ENCODE data around the gene POLR3B.
"Not testable (repeated sequence)": the region's sequence is repeated elsewhere in the genome, so short reads cannot be mapped to it uniquely, and the experiment has no call there.

Gene POLR3B

DNA sequence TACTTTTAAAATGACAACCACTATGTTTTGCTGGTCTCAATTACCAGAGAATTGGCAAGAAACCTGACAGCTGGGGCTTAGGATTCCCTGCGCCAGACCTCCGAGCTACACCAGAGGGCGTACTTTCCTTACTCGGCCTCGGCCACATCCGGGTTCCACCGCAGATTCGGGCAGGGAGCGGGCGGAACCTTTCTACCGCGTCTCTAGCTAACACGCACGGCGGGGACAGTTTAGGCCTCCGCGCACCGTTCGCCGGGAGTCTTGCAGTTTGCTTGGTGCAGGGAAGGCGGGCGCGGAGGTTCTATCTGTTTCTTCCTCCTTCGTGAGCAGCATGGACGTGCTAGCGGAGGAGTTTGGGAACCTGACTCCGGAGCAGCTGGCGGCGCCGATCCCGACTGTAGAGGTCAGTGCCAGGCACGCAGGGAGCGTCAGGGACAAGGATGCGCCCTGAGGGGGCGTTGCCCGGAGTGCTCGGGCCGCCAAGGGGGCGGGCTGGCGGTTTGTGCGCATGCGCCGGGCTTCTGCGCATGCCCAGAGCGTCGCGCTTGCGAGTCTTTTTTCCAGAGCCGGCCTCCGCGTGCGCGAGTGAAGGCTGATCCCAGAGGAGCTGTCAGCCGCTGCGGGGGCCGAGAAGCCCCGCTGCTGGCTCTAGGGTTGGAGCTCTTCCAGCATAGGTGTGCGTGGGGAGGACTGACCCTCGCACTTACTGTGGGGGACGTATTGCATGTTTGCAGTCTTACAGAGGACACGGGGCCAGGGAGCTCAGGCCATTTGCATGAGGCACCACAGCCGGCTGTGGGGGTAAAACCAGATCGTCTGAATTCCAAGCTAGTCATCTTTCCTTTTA is at the start of gene POLR3B:
POLR3B (plus strand) TSS at position 200 of the 847 bp plus-strand sequence; CDS start at position 332, 132 bp downstream.
- DNase-seq (ENCODE audit: low read depth): peak; percentile 96

- no peak for DNase-seq (ENCODE audit: low read depth)
Measured at GRCh38 chr12:106308121-106308520, 49.4 kb upstream of the POLR3B start.

DNA sequence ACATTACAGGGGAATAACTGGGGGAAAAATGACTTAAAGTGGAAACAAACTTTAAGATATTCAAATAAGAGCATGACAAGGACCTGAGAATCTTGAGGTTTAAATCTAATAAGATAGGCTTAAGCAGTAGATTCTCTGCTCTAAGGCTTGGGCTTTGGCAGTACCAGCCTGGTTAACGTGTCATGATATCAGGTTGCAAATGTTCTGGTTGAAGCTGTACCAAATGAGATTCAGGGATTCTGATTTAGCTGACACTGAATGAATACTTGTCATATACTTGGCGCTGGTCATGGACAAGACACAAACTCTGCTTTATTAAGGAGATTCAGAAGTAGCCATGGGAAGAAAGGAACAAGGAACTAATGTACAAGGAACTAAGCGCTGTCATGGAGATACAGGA is 48.9 kb upstream of the POLR3B start:
- no peak for DNase-seq (ENCODE audit: low read depth)

- peak; percentile 51 for DNase-seq (ENCODE audit: low read depth)
Measured at GRCh38 chr12:106309671-106310505, 47.7 kb upstream of the POLR3B start.

DNA sequence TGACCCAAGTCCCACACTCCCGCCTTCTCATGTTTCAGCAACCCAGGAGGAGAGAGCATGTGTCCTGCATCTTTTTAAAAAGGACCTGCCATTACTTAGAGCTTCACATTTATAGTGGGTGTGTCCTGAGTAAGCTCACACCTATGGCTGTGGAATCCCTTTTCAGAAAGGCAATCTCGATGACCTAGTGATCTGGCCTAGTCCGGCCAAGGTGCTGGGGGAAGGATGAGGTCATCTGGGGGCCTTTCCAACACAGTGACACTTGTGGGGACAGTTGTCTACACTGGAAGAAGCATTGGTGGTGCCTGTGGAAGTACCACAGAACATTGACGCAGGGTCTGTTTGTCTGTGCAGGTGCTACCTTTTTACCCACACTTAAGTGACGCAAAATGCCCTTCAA is 46.9 kb upstream of the POLR3B start:
- no peak for DNase-seq (ENCODE audit: low read depth)

GRCh38 chr12:106311139-106311538 is 46.4 kb upstream of the POLR3B start:
- no peak for DNase-seq (ENCODE audit: low read depth)

DNA sequence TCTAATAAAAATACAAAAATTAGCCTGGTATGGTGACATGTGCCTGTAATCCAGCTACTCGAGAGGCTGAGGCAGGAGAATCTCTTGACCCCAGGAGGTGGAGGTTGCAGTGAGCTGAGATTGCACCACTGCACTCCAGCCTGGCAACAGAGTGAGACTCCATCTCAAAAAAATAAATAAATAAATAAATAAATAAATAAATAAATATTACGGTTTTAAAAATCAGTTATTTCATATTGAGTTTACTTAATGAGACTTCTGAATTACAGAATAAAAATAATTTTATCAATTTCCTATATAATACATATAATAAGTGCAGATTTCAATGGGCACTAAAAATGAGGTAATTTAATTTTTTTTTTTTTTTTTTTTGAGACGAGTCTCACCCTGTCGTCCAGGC is 44.1 kb upstream of the POLR3B start:
- DNase-seq (ENCODE audit: low read depth): not testable (repeated sequence)

GRCh38 chr12:106315523-106315922 is 42.0 kb upstream of the POLR3B start:
- DNase-seq (ENCODE audit: low read depth): no peak

DNA sequence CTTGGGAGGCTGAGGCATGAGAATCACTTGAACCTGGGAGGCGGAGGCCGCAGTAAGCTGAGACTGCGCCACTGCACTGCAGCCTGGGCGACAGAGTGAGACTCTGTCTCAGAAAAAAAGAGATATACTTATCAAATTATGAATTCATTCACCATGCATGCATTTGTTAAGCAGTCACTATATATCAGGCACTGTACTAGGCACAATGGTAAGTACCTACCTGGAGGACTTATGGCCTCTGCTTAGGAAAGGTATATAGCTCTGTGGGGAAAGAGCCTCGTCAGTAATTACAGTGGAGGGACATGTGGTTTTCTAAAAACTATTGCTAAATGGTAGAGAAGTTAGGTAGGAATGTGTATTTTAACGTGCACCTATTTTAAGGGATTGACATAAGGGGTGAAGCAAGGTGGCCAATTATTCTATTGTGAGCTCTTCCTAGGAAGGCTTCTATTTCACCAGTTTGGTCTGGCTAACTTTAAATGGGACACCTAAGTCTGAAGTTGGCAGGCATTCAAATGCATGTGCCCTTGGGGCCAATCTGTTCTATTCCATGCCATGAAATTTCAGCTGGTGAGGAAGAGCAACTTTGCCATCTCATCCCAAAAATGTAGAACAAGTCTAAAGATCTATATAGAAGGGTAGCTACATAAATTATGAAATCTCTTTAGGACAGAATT is 40.0 kb upstream of the POLR3B start:
- peak; percentile 22 for DNase-seq (ENCODE audit: low read depth)

DNA sequence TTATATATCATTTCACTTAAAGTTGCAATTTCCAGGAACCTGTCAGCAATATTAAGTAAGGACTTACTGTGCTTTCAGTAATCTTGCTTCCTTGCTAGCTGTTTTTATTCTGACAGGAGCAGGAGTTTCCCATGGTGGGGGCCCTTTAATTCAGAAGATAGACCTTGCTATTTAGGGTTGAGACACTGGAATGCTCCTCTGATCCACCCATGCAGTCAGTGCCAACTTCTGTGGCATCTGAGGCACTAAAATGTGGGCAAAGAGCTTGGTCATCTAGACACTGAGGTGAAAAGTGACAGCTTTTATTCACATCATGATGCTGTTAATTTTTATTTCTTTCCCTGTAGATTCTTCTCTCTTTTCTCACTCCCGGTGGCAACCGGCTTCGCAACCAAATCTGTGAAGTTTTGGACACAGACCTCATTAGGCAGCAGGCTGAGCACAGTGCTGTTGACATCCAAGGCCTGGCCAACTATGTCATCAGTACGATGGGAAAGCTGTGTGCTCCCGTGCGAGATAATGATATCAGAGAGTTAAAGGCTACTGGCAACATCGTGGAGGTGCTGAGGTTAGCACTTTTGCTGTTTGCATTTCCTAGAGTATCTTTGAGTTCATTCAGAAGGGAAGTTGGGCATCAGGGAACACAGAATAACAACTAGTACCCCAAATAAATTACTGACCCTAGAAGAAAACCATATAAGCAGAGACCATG is 36.3 kb upstream of the POLR3B start:
- no peak for DNase-seq (ENCODE audit: low read depth)

- no peak for DNase-seq (ENCODE audit: low read depth)
Measured at GRCh38 chr12:106323537-106323936, 34.0 kb upstream of the POLR3B start.

DNA sequence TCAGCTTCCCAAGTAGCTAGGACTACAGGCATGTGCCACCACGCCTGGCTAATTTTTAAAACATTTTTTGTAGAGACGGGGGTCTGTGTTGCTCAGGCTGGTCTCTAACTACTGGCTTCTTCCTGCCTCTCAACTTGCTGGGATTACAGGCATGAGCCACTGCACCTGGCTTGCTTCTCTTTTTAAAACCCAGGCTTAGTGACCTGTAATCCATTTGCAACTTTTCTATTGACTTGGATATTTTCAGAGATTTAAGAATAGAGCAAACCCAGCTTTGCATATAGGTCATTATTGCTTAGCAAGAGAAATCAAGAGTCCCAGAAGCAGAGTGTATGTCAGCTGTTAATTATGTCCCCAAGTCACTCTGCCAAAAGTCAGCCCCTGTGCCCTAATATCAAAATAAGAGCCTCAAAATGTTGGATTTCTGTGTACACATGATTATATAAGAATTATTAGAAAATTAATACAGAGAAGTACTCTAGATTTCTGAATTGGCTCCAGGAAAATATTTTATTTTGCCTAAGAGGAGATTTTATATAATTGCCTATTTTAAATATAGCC is 30.2 kb upstream of the POLR3B start:
- no peak for DNase-seq (ENCODE audit: low read depth)

DNA sequence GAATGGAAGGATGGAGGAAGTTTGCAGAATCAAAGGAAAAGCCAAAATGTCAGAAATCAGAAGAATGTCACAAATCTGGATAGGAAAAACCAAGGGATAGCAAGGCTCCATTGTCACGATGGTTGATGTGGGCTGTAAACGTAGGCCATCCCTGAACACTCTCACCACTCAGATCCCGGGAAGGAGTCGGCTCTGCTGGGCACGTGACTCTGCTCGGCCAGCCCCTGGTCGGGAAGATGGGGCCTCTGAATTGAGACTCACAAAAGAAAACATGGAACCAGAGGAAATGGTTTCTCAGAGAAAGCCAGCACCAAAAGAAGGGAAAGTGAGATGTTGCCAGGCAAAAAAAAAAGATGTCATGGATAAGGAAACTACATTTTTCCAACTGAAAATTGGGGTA is 28.8 kb upstream of the POLR3B start:
- DNase-seq (ENCODE audit: low read depth): no peak

GRCh38 chr12:106329231-106329982 is 28.1 kb upstream of the POLR3B start:
- DNase-seq (ENCODE audit: low read depth): peak; percentile 9

DNA sequence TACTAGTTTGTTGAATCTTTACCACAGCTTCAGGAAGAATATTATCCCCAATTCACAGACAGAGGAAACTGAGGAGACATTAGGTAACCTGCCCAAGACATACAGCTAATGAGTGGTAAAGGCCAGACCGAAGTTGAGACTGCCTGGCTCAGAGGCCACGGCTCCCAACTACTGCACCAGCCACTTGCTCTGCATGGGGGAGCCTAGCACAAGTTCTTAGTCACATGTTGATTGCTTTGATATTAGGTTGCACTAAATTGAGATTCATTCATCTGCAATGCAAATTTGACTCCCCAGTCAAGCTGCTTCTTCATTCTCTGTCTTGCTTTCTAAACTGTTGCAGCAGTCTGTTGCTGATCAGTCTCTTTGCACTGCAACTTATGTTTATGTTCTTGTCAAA is 25.9 kb upstream of the POLR3B start:
- peak; percentile 17 for DNase-seq (ENCODE audit: low read depth)

DNA sequence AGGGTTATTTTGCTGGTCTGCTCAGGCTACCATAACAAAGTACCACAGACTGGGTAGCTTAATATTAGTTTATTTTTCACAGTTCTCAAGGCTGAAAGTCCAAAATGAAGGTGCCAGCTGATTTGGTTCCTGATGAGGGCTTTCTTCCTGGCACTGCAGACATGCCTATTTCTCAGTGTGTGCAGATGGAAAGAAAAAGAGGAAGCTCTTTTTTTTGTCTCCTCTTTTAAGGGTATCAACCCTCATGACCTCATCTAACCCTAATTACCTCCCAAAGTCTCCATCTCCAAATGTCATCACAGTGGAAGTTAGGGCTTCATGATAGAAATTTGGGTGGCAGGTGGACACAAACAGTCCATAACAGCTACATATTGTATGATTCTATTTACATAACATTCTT is 25.0 kb upstream of the POLR3B start:
- DNase-seq (ENCODE audit: low read depth): no peak

DNA sequence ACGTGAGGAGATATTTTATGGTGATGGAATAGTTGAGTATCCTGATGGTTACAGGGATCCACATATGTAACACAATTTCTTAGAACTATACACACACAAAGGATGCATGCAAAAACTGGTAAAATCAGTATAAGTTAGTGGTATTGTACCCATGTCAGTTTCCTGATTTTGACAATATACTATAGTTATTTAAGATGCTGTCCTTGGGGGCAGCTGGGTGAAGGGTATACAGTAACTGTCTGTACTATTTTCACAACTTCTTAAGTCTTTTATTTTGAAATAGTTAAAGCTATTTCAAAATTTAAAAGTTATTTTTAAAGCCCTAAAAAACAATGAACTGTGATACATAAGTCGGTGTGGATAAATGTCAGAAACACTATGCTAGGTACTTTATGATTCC is 24.5 kb upstream of the POLR3B start:
- DNase-seq (ENCODE audit: low read depth): no peak

- DNase-seq (ENCODE audit: low read depth): no peak
Measured at GRCh38 chr12:106333756-106334155, 23.8 kb upstream of the POLR3B start.

- peak; percentile 38 for DNase-seq (ENCODE audit: low read depth)
Measured at GRCh38 chr12:106341086-106341877, 16.3 kb upstream of the POLR3B start.

All from fibroblast of gingiva (primary cell).